NCI-H446 treated with DMSO at 0.1 percent for 48 hours (cell line): ENCODE results near the gene TRAPPC4.
"Not testable (repeated sequence)": the region's sequence is repeated elsewhere in the genome, so short reads cannot be mapped to it uniquely, and the experiment has no call there.

ENCODE experiments used
- DNase-seq: peaks from one replicate; lab custom pipeline; 2025; lab: John Stamatoyannopoulos, UW

TRAPPC4 gene

DNA sequence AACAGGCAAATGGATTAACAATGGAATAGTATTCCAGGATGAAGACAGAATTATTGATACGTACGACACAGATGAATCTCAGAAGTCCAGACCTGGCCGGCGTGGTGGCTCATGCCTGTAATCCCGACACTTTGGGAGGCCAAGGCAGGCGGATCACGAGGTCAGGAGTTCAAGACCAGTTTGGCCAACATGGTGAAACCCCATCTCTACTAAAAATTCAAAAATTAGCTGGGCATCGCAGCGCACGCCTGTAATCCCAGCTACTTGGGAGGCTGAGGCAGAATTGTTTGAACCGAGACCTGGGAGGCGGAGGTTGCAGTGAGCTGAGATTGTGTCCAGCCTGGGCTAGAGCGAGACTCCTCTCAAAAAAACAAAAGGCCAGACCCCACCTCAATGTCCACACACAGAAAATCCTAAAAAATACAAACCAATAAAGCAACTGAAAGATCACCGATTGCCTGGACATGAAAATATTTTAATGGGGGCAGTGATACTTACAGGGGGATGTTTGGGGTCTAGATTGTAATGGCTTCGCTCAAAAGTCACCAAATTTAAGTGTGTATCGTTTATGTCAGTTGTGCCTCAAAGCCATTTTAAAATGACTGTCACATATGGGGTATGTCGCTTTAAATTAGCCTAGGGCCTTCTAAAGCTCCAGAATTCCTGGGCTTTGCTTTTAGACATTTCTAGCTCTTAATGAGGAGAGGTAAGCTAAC, 4.2 kb upstream of the TRAPPC4 start:
- no peak for DNase-seq

DNA sequence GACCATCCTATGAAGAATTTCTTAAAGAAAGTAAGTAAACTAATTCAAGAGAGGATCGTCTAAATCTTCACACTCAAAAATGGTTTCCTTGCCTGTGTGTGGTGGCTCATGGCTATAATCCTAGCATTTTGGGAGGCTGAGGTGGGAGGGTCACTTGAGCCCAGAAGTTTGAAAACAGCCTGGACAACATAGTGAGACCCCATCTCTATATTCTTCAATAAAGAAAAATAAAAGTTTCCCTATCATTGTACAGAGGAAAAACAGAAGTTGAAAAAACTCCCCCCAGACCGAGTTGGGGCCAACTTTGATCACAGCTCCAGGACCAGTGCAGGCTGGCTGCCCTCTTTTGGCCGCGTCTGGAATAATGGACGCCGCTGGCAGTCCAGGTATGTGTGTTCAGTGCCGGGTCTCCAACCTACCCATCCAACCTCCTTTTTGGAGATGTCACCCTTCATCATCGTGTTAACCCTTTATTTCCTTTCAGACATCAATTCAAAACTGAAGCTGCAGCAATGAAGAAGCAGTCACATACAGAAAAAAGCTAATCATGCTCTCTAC, 3.4 kb upstream of the TRAPPC4 start:
- DNase-seq: no peak

DNA sequence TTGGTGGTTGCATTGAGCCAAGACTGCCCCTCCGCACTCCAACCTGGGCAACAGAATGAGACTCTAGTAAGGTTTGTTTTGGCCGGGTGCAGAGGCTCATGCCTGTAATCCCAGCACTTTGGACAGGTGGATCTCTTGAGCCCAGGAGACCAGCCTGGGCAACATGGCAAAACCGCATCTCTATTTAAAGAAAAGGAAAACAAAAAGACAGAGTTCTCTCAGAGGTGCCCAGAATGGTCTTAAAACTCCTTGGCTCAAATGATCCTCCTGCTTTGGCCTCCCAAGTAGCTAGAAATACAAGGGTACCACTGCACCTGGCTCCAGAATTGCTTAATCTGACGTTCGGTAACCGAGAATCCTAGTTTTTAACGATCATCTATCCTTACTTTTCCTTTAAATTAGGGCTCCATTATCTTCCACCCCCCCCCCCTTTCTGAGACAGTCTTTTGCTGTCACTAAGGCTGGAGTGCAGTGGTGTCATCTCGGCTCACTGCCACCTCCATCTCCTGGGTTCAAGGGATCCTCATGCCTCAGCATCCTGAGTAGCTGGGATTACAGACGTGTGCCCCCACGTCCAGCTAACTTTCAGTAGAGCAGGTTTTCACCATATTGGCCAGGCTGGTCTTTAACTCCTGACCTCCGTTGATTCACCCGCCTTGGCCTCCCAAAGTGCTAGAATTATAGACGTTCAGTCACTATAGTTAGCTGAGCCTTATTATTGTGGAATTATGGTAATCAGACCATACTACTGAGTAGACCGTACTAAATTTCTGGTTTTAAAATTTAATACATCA, 2.2 kb upstream of the TRAPPC4 start:
- no peak for DNase-seq

DNA sequence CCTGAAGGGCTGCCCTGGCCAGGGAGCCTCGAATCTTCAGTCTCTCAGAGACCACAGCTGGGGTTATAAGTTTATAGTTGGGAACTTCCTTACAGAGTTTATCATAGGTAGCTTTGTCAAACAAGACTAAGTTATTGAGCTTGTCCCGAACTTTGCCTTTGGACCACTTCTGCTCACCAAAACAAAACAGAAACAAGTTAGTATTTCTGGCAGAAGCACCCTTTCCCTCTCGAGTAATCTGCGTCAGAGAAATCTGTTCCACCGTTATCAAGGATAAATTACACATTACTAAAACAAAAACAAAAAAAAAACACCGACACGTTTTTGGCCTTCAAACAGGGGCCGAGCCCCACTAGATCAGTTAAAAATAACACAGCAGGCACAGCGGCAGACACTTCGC, 1.2 kb upstream of the TRAPPC4 start:
- DNase-seq: not testable (repeated sequence)

DNA sequence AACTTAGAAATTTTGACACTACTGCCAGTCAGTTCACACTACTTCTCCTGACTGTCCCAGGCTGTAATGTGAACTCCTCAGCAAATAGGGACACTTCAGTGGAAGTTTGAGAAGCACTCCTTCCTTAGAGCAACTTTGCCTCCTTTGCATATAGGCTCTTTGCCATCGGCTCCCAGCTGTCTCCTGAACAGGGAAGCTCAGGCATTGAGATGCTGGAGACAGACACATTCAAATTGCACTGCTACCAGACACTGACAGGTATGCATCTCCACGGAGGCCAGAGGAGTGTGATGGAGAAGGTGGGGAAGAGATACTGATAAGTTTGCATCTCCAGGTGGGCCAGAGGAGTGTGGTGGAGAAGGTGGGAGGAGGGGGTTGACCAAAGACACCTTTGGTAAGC, 1.4 kb downstream of the TRAPPC4 start:
- DNase-seq: no peak

DNA sequence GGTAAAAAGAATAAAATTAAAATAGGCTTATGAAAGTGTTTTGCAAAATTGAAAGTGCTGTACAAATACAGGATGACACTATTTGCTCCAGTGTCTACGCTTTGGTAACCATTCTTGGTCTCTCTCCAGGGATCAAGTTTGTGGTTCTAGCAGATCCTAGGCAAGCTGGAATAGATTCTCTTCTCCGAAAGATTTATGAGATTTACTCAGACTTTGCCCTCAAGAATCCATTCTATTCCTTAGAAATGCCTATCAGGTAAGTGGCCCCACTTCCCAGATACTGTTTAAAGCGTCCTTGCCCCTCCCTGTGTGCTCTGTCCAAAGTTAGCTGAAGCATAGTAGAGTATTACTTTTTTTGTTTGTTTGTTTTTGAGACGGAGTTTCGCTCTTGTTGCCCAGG, 3.1 kb downstream of the TRAPPC4 start:
- no peak for DNase-seq

DNA sequence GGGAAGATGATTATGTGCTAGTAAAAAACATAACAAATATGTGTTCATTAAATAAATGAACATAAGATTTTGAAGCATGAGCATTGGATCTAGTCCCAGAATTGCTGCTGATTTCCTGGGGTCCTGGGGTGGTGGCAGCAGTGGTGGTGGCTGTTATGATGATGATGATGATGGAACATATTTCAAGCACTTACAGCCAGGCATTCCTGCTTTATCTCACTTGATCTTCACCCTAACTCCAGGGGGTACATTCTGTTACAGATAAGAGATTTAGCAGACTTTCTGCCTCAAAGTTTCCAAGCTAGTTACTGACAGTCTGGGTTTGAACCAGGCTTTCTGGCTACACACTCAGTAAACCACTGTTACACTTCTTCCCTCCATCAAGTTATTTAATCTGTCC, 5.2 kb downstream of the TRAPPC4 start:
- DNase-seq: no peak

DNA sequence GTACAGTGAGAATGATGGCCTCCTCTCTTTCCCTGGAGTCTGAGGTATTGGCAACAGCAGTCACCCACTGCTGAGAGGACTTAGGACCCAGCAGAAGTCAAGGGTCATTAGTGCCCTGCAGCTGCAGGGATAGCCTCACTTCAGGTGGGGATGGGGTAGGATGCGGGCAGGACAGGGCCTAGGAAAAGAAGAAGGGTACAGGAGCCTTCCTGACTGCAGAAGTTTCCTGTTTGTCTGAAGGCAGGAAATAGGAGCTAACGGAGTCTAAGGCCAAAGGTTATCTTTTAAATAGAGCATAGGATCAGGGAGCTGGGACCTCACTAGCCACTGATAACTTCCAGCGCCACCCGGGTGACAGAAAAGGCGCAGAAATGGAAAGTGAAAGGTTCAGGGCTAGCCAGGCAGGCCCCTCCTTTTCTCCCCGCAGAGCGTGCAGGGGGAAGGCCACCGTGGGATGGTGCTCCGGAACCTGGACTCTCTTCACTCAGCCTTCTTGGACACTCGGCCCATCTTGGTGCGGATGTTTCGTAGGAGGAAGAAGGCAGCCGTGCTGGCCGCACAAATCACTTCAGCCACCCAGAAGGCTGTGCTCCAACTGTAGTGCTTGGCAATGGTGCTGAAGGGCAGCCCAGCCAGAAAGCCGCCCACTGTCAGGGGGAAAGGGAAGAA, 6.0 kb downstream of the TRAPPC4 start:
- no peak for DNase-seq

DNA sequence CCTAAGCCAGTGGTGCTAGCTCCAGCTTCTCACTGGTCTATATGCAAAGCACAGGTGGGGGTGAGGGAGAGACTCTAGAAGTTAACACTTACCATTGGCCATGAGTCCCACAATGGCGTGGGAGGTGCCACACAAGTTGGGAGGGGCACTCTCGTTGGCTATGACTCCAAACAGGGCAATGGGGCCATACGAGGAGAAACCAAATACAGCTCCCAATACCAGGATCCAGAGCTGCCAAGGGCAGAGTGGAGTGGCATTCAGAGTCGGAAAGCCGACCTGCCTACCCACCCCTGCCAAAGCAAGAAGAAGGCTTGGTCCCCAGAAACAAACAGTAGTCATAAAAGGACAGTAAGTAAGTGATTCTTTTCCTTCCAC, 6.5 kb downstream of the TRAPPC4 start:
- DNase-seq: no peak

DNA sequence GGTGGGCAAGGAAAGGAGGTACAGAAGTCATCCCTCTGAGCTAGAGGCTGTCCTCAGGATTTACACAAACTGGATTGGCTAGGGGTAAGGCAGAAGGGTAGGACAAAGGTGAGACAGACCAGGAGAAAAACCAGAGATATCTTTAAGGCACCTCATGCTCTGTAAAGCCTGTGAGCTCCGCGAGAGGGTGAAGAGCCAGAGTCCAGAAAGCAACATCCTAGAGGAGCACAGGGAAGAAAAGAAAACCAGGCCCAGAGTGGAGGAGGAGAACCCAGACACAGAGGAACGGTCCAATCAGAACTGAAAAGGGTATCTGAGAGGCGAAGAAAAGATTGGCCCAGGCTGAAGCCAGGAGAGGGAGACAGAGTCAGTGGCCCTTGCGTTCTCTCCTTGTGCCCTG, 7.0 kb downstream of the TRAPPC4 start:
- DNase-seq: no peak

DNA sequence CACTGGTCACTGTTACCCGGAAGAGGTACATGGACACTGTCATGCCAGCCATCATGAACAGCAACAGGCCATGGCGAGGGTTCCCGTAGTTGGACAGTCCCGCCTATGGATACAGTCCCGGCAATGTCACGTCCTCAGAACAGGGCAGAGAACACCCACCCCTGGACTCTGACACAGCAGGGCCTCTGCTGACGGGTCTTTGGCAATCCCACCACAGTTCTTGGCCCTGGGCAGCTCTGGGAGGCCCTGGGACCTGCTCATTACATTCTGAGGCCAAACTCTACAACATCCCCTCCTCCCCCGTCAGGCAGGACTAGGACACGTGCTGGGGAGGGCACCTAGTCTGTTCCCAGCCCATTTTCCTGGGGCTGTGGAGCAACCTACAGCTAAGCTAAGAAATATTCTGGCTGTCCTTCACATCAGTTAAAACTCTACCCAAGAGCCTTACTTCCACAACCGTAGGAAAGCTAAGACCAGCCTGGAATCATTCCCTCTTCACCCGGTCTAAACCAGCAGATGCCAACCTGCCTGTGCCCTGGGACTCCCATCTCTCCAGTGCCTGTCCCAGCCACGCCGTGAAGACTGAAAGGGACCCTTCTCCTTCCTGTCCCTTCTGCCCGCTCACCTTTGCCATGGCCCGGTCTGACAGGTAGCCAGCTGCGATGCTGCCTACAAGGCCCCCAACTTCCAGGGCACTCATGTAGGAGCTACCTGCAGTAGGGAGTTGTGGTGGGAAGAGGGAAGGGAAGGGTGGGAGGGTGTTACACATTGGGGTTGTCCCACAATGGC, 7.6 kb downstream of the TRAPPC4 start:
- DNase-seq: no peak

DNA sequence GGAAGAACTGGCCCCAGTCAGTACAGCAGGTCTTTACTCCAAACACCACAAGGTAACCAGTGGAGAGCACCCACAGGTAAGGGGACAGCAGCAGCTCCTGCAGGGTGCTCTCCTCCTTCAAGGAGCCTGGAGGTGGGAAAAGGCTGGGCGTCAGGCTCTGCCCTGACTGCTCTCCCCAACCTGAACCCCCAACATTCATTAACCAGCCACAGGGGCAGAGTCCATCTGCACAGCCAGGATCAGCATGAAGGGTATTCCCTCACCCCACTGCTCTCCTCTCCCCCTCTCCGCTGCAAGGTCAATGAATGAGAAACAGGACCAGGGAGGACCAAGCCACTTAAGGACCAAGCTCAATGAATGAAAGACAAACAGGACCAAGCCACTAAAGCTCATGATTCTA, 8.4 kb downstream of the TRAPPC4 start:
- no peak for DNase-seq

DNA sequence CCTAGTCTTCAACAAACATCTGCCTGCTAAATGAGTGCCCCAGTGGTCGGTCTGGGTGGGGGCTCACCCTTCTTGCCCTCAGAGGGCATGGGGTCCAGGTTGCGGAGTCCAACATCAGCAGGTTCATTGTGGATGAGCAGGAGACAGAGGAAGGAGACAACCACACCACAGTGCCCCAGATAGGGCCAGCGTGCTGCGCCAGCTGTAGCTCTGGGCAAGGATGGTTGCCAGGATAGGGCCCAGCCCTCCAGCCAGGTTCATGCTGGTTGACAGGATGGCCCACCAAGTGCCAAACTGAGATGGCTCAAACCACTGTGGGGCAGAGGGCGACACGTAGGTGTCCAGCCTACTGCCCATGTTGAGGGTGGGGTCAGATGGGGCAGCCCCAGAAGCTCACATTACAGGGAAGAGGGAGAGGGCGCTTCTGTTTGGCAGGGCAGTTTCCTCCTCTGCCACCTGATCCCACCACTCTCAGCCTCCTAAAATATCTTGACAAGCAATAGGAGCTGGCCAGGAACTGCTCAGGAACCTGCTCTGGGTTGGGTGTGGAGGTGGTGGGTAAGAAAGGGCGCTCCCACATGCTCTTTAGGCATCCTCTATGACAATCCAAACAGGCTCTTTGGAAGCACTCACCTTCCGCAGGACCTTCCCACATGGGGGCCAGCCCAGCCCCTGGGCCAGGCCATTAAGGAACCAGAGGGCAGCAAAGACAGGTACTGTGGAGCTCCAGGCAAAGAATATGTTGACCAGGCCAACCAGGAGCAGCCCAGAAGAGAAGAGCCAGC, 9.2 kb downstream of the TRAPPC4 start:
- DNase-seq: no peak

DNA sequence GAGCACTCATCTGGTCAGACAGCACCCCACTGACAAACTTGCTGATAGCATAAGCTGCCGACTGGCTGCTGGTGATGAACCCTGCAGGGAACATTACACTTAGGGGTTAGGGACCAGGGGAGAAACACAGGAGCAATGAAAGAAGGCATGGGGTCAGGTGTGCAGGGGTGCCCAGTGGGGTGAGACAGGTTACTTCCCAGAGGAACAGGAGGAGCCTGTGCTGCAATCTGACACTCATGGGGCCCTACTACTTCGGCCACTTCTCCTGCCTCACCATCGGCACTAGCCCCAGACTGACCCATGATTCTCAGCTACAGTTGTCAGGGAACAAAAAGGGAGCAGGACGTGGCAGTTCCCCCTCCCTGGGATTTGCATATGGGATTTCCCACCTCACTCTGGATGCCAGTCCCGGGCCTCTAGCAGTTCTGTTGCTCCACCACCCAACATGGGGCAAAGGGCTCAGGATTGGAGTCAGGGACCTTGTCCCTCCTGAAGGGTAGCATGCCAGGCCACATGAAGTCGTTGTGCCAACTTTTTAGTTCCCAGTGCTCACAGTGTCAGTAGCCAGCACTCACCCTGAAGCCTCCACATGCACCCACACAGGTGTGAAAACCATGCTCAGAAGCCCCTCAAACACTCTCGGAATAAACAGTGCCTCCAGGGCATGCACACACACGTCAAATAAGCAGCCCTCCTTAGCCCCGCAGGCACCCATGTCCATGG, 9.9 kb downstream of the TRAPPC4 start:
- DNase-seq: no peak

DNA sequence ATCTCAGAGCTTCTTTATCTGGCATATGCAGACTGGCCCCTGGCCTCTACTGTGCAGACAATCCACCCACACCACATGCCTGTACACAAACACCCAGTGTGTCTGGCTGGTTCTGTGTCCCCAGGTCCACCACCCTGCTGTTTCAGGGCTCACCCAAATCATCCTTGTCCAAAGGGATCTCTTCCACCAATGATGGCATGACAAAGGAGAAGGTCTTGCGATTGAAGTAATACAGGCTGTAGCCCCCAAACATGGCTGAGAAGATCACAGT, 10.4 kb downstream of the TRAPPC4 start:
- DNase-seq: no peak

DNA sequence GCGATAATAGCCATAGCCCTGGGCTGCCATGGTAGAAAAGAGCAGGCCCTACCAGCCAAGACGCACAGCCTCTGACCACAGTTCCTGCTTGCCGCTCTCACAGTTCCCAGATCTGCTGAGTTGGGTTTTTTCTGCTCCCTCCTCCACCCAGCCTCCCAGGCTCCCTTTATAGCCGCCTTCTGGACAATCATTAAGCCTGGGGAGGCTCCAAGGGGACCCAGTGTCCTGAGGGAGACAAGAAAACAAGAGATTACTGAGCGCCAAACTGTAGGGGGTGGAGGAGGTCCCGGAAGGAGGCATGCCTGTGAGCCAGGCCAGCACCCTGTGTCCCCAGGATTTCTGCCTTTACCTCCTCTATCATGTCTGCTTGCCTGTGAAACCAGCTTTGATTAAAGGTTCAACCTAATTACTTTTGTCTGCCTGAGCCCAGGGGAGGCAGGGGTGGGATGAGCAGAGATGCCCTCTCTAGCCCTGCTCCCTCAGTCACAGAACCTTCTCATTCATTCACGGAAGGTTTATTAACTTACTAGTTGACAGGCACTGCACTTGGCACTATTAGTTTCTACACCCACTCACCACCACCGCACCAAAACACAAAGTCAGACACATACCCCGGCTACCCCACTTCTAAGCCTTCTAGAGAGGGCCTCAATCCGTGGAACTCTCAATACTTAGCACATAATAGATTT, 10.9 kb downstream of the TRAPPC4 start:
- no peak for DNase-seq

DNA sequence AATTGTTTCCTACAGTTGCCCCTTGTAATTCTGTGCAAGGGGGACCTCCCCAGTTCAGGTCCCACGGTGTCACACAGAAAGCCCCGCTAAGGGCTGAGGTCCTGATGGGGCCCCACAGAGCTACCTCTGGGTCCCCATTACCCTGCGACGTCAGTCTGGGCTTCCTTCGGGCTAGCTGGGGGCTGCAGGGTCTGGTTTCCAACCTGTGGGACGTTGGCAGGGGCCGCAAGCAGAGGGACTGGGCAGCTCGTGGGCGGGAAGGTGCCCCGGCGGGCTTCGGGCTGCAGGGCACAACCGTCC, 11.4 kb downstream of the TRAPPC4 start:
- DNase-seq: no peak

DNA sequence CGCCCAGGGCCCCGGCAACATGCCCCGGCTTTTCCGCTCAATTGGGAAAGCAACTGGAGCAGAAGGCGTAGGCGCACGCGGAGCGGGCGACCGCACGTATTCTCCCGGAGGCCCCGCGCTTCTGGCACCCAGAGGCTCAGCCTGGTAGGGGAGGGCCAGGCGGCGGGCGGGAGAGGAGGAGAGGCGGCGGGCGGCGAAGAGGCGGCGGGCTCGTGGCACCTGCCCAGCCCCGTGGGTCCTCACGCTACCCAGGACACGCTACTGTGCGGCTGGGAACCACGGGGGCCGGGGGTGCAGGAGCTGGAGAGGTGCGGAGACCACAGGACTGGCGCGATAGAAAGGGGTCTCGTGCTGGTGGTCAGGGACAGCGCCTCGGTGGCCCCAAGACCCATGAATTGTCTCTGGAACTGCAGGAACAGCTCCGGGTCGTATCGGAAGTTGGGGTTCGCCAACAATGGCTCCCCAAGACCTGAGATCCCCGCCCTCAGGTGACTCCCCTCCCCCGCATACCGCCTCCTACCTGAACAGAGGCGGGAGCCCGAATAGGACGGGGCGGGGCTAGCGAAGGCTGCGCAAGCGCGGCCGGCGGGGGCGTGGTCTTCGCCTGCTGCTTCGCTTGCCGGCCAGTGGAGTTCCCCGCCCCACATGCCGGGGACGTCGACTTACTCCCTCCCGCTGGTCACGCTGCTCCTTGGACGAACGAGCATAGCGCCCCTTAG, 11.9 kb downstream of the TRAPPC4 start, which contains the start of gene SLC37A4:
TSS of gene SLC37A4 (minus strand) at position 549 of the 719 bp plus-strand sequence.
- peak; percentile 96 for DNase-seq

DNA sequence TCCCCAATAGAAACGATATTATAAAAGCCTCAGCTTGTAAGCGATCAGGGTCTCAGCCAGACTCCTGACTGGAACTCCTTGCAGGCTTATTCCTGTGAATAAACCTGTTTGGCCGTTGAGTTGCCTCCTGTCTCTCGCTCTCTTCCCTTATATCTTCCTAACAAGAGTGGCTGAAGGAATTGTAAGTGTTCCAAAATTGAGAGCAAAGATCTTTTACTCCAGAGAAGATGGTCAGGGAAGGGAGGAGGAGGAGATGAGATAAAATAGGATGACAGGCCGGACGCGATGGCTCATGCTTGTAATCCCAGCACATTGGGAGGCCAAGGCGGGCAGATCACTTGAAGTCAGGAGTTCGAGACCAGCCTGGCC, 13.3 kb downstream of the TRAPPC4 start:
- DNase-seq: no peak

DNA sequence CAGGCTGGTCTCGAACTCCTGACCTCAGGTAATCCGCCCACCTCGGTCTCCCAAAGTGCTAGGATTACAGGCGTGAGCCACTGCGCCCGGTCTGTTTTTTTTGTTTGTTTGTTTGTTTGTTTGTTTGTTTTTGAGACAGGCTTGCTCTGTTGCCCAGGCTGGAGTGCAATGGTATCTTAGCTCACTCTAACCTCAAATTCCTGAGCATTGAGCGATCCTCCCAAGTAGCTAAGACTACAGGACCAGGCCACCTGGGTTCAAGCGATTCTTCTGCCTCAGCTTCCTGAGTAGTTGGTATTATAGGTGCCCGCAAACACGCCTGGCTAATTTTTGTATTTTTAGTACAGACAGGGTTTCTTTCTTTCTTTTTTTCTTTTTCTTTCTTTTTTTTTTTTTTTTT, 14.9 kb downstream of the TRAPPC4 start:
- DNase-seq: not testable (repeated sequence)
